HL-60/S4 treated with phorbol 12-myristate 13-acetate at 8.2 ng/mL for 4 days and 3 days (cell line): ENCODE results near the gene PCBP3.

Experiments
- in situ Hi-C: fragments of 300-500 bp; cut with MboI; formaldehyde crosslinking; loops from 2 replicates; pipeline ENCODE4 v1.15.0; 2022; ENCODE audit warnings: low sequenced_read_pairs

Gene PCBP3

DNA sequence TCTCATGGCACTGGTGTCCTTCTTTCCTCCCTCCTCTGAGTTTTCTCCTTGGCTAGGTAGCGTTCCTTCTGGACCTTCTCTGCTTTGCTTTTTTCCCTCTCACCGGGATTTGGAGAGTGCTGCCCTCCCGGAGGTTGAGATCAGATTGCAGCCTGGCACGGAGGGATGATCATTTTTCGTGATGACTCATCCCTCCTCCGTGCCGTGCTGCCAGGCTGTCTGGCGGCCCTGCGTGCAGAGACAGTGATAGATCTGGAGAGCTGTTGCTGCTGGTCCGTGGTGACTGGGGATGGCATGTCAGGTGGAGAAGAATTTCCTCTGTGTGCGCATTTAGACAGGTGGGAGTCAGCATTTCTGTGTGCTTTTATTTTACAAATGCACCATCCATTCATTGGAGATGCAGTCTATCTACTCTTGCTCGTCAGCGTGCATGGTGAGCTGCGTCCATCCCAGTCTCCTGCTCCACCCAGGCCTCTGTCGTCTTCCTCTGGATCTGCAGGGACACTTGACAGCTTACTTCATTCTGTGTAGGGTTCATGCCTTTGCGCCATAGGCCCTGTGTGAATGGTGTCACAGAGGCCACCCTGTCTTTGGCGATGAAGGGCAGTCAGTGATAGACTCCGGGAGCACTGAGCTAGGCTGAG is 104.4 kb downstream of the PCBP3 start:
- in situ Hi-C loops: no loop called here

DNA sequence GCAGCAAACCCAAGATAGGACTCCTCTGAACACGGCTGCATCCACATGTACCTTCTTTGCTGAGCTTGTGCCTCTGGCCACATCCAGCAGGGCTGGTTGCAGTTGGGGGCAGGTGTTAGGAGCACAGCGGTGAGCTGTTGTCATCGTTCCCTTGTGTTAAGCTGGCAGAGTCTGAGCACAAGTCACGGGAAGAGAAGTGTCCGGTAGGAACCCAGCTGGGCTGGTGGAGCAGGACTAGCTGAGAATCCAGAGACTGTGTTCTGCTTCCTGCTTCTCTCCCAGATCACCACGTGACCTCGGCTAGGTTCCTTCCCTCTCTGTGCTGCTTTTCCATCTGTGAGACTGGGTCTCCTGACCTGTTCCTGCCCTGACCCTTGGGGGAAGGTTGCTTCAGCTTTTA is 105.1 kb downstream of the PCBP3 start:
- in situ Hi-C loops: no loop called here

DNA sequence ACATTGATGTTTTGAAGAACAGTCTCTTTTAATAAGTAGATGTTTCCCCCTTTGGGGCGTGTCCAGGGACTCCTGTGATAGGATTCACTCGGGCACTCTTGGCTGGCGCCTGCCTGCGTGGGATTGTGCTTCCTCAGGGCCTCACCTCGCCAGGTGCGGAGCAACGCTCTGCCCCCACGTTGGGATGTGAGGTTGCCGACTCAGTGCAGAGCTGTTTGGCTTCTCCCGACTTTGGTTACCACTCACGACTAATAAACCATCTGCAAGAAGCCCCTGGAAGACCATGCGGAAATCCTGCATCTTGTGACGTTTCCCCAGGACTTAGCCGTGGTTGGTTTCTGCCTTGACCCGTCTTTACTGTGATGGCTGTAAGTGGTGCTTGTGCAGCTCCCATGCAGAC is 106.4 kb downstream of the PCBP3 start:
- in situ Hi-C loops: no loop called here

DNA sequence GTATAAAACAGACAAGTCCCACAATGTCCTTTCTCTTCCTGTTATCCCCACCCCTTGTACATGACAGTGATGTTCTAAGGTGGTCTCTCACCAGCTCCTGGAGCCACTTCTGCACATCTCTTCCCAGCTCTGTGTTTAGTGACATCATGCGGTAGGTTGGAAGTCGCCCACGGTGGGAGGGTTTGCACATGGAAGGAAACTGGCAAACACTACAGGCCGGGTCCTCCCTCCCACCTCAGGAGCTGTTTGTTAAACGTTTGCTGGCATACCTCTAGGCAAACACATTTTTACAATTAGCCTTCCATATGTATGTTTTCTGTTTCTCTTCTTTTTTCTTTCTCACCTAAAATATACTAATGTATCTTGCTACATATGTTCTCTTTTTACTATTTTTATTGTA is 107.4 kb downstream of the PCBP3 start:
- in situ Hi-C loops: no loop called here

DNA sequence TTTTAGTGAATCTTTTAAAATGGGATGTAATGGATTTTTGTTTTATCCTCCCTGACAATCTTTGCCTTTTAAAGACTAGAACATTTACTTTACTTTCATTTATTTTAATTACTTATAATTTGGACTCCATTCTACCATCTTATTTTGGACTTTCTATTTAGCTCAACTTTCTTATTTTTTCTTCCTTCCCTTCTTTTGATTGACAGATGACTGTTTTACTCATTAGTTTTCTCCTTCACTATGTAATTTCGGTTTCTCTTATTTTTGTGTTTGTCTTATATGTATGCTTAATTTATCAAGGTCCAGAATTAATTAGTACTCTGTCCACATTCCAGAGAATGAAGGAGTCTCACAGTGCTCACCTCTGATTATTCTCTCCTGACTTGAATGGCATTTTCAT is 109.9 kb downstream of the PCBP3 start:
- in situ Hi-C loops: no loop called here

DNA sequence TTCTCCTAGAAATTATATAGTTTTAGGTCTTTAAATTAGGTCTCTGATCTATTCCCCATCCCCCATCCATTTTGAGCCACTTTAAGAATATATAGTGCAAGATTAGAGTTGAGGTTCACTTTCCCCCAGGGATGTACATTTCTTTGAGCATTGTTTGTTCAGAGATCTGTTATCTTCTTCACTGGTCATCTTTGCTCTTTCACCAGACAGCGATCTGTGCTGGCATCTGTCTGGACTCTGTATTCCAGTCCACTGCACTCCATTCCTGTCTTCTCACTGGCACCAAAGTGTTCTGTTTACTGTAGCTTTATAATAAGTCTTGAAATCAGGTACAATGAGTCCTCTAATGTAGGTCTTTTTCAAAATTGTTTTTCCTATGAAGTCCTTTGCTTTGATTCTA is 112.5 kb downstream of the PCBP3 start:
- in situ Hi-C loops: no loop called here

DNA sequence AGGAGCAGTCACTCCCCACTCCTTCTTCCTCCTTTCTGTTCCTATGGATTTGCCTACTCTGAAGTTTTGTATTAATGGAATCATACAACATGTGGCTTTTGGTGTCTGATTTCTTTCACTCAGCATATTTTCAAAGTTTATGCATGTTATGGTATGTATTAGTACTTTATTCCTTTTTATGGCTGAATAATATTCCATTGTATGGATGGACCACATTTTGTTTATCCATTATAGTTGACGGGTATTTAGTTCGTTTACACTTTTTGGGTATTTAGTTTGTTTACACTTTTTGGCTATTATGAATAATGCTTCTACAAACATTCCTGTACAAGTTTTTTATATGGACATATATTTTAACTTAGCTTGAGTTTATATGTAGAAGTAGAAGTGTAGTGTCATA is 113.1 kb downstream of the PCBP3 start:
- in situ Hi-C loops: no loop called here

DNA sequence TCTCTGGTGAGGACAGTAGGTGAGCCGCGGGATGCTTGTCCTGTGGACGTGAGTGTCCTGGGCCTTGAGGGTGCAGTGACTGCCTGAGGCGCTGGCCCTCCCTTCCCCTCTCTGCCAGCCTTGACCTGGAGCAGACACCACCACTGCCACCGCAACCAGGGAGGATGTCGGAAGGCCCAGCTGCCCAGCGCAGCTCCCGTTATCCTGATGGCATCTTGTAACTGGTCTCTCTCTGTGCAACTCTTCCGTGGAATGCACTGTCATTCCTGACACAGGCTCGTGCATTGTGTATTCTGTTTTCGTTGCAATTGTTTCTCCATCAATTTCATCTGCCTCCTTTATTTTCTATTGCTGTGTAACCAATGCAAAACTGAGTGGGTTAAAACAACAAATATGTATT is 118.2 kb downstream of the PCBP3 start:
- in situ Hi-C loops: no loop called here

DNA sequence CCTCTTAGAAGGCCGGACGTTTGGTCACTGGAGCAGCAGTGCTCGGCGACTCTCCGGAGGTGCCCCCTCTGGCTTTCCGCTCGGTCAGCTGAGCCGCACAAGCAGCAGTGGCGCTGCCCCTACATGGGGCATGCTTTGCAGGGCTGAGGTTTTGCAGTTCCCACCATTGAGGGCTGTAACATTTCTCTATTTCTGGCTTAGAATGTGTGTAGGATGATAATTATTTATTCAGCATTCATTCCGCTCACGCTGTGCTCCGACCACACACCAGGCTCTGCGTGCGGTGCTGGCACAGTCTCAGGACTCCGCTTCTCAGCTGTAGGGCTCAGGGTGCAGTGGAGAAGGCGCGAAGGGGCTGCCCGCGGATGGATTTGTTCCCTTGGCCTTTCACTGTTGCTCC is 119.5 kb downstream of the PCBP3 start:
- in situ Hi-C loops: no loop called here

DNA sequence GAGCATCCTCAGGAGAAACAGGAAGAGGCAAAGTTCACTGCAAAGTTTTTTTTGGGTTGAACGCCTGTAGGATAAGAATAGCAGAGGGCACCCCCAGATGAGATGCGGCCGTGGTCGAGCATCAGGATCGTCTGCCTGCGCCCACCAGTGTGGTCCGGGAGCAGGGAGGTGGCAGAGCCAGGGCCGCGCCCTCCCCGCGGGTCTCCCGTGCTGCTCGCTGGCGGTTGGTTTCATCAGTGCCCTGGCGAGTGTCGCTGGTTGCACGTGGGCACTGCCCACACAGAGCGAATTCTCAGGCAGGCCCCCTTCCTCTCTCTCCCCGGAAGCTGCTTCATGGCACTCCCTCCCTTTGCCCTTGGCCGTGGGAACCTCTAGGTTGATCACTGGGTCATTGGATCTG is 120.0 kb downstream of the PCBP3 start:
- in situ Hi-C loops: no loop called here

DNA sequence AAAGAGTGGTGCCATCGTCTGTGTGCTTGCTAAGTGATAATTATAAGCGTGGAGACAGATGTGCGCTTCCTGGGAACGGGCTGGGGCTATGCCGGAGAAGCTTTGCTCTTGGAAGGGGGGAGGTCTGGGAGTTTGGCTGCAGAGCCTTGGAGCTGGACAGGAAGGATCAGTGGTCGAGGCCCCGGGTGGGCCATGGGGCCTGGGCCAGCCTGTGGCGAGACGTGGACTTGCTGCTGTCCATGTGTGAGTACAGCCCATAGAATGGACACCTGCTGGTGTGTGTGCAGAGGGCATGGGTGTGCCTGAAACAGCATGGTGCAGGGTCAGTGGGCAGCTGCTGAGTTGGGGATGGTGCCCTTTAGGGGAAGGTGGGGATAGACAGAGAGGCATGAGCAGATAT is 121.3 kb downstream of the PCBP3 start:
- in situ Hi-C loops: no loop called here

DNA sequence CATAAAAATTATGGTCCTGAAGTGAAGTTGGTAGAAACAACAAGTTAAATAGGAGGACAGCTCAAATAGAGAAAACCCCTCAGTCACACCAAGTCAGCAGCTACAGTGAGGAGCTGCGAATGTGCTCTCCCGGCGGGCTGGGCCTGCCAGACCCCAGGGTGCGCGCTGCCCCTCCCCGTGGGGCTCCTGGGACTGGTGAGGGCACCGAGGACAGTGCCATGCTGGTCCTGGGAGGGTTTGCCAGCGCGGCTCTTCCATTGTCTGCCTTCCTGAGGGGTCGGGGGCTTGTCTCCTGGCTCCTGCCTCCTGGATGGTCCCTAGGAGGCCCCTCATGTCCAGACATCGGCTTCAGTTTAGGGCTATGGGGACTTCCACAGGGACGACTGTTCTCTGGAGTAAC is 121.8 kb downstream of the PCBP3 start:
- in situ Hi-C loops: no loop called here

DNA sequence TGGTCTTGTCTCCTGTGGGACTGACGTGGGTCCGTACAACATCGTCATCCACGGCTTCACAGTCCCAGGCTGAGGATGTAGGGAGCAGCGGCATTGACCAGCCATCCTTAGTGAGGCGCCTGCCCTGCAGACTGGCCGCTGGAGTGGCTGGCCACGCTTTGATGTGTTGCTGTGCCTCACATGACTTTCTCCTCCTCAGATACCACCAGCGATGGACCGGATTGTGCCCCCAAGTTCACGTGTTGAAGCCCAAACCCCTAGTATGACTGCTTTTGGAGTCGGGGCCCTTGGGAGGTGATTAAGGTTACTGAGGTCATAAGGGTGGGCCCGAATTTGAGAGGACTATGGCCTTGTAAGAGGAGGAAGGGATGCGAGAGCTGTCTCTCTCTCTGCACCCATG is 122.5 kb downstream of the PCBP3 start:
- in situ Hi-C loops: no loop called here

DNA sequence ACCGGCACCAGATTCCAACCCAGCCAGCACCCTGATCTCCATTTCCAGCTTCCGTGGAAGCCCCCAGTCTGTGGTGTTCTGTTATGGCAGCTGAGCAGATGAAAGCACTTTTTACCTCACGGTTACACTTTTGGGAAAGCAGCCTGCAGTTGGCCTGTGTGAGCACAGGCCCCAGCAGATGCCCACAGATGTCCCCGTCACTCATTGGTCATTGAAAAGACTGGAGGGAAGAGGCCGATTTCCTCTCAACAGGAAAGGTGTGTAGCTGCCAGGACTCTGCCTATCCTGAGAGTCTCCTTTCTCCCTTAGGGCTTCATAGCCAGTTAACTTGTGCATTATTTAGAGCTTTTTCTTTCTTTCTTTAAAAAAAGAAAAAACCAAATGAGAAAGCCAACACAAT is 123.0 kb downstream of the PCBP3 start:
- in situ Hi-C loops: no loop called here

DNA sequence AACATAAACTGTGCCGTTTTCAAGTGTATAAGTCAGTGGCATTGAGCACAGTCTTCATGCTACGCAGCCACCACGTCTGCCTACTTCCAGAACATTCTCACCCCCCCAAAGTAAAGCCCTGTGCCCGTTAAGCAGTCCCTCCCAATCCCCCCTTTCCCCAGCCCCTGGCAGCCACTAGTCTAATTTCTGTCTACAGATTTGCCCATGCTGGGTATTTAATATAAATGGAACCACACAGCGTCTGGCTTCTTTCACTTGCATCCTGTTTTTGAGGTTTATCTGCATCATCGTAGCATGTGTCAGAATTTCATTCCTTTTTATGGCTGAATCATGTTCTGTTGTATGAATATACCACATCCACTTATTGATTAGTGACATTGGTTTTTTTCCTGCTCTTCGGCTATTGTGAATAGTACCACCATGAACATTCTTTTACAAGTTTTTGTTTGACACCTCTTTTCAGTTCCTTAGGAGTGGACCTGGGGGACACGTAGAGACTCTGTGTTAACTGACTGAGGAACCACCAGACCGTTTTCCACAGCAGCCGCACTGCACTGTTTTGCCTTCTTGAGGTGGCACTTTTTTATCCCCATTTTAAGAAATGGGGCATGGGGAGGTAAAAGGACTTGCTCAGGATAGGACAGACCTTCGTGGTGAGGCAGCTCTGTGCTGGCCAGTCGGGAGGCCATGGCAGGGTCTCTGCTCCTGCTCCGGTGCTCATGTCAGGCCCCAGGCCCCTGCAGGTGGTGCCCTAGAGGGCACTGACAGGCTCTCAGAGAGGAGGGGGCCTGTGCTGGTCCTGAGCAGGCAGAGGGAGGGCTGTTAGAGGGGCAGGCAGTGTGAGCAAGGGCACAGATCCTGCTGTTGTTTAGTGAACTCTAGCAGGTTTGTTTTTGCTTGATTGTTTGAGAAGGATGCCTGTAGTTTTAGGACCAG is 123.8 kb downstream of the PCBP3 start:
- in situ Hi-C loops: no loop called here

DNA sequence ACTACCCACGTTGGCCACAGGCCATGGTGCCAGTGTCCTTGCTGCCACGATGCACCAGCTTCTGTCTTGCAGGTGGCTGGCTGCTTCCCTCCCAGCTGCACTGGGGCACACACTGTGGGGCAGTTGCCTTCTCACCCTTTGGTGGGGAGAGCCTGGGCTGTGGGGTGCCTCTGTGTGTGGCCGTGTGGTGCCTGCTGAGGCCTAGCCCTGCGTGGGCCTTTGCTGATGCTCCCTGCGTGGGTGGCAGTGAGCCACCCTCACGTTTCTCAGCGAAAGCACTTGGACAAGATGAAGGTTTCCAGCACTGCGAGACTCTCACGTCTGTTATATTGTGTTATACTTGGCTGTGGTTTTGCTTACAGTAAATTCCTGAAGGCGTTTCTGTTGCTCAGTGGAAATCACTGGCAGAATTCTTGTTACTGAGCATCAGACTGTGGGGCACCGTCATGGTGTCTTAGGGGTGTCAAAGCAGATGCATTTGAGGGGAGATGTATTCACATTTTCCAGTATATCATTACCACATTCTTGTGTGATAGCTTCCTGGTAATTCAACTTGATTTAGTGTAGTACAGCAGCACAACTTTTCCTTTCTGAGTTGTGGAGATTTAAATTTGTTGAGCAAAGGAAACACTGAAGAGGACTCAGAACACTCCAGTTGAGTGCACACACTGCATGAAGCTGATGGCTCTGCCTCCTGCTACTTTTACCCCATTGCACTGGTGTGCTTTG is 124.7 kb downstream of the PCBP3 start:
- in situ Hi-C loops: no loop called here

DNA sequence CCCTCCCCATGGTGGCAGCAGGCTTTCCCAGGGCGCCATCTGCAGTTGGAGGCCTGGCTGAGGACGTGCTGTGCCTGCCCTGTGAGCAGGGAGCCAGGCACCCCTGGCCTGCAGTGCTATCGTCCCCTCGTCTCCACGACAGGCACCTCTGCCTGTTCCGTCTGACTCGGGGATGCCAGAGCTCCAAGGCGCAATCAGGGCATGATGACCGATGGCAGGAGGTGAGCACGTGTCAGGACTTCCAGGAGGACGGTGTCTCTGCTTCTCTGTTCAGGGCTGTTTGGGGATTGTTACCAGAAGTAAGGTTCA is 125.2 kb downstream of the PCBP3 start:
- in situ Hi-C loops: no loop called here

DNA sequence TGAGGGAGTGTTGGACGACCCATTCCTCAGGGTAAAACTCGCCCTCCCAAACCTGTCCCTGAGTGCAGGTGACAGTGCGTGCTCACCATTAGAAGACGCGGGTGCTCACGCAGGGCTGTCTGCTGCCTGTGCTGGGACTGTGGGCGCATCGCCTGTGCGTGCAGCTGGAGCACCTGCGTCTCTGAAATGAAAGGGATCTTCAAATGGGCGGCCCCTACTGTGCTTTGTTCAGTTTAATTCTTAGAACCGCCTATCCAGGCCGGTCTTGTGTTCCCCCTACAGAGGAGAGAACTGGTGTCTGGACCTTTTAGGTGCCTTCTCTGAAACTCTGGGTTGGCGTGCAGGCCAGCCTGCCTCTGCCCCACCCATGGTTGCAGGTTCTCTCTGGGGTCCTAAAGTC is 125.8 kb downstream of the PCBP3 start:
- in situ Hi-C loops: no loop called here

DNA sequence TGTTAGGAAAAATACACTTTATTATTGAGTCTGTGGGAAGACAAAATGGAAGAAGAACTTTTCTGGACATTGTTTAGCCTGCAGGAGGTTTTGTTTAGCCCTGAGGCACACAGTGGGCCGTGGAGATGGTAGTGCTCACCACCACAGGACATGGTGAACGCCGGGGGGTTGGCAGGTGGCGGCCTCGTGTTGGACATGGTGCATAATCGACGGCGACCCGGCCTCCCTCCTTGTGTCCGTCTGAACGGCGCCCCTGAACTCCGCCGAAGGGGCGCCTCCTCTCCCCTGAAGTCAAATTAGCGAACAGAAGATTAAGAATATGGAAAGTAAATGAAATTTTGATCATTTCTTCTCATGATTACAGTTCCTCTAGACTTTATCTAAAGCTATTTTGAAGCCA is 126.4 kb downstream of the PCBP3 start:
- in situ Hi-C loops: no loop called here

DNA sequence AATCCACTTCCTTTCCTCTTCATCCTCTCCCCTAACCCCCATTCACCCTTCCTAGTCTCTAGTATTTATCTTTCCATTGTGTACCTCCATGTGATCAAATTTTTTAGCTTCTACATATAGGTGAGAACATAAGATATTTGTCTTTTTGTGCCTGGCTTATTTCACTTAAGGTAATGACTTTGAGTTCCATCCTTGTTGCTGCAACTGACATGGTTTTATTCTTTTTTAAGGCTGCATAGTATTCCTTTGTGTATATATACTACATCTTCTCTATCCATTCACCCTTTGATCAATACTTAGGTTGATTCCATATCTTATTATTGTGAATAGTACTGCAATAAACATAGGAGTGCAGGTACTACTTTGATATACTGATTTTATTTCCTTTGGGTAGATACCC is 128.7 kb downstream of the PCBP3 start:
- in situ Hi-C loops: no loop called here

DNA sequence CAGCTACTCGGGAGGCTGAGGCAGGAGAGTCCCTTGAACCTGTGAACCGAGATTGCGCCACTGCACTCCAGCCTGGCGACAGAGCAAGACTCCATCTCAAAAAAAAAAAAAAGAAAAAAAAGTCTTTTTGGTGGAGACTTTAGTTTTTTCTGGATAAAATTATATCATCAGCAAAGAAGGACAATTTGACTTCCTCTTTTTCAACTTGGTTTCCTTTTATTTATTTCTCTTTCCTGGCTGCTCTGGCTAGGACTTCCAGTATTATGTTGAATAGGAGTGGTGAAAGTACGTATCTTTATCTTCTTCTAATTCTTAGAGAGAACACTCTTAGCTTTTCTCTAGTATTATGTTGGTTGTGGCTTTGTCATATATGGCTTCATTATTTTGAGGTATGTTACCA is 130.8 kb downstream of the PCBP3 start:
- in situ Hi-C loops: no loop called here

DNA sequence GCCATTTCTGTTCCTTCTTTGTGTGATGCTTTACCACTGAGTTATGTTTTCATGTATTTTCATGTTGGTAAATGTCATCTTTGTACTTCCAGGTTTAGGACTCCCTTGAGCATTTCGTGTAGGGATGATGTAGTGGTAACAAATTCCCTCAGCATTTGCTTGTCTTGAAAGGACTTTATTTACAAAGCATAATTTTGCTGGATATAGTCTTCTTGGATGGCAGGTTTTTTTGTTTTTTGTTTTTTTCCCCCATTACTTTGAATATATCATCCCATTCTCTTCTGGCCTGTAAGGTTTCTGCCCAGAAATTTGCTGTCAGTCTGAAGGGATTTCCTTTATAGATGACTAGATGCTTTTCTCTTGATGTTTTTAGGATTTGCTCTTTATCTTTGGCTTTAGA is 133.4 kb downstream of the PCBP3 start:
- in situ Hi-C loops: no loop called here
